ENCODE measurements around the gene PLXNA2.
A peak's percentile ranks its signal among the peaks of the same experiment; 100 is the strongest.

The PLXNA2 gene

DNA sequence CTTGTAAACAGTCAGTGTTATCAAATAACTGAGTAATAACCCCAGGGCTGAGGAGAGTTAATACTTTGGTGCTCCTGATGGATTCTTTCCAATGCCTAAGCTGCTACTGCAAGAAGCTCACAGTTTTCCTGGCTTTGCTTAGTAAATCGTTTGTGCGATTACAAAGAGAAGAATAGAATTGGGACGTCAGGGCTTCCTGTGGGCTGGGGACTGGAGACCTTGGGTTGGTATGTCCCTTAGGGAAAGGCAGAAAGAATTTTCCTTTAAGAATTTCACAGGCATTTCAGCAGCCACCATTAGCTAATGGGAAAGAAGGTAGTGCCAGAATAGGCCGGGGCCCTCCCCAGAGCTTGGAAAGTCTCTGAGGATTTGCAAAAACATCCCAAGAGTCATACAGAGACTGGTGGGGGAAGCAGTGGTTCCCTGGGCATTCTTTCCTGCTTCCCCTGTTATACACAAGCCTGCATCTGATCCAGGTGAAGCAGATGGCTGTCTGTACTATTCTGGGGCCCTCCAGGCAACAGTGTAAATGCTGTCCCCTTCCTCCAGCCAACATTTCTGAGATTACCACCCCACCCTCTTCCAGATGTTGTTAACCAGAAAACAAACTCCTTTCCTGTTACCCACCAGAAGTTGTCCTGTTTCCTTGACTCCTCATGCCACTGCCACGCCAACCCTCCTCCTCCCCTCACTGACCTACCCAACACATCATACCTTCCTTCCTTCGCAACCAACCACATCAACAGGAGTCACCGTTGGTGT lies 40.2 kb downstream of the PLXNA2 start:
- no peak for DNase-seq

DNA sequence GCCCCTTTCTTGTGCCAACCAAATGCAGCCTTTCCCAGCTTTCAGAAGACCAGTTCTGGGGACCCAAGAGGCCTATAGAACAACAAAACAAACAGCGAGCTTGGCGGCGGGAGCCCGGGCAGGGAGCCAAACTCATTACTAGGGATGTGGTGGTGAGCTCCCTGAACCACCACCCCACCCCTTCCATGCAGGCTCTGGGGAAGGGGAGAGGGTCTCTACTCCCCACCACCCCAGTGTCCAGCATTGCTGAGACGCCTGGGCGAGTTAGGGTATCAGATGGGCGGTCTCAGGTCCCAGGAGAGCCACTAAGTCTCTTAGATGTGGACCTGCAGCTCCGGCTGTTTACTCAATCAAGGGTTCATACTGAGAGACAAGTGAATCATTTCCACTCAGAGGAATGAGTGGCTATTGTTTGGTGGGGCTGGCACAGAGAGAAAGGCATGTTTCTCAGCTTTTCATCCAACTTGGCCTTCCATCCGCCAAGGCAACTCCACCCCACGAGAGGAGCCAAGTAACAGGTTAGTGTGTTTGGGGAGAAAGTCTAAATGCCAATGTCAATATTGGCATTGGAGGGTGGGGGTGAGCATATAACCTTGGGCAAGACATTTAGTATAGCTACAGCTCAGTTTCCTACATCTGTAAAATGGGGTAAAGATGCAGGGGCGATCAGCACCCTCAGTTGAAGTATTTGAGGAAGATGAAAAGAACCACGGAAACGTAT lies 40.9 kb downstream of the PLXNA2 start:
- peak; percentile 97 for DNase-seq

GRCh38 chr1:208202333-208202995 lies 41.7 kb downstream of the PLXNA2 start:
- DNase-seq, result peak; percentile 62

DNA sequence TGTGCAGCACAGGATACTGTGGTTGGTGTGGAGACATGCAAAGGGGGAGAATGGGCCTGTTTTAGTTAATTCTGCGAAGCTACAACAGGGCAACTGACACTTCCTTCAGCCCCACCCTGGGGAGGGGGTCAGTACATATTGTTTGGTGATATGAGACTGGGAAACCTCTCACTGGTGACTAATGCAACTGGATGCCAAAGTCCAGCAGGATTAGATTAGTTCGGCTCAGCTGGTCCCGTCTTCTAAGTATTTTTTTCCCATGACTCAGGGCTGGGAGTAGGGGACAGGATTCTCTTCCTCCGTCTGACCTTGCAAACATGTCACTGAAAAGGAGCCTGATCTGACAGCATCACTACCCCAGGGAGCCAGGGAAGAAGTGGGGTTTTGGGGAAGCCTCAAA lies 43.0 kb downstream of the PLXNA2 start:
- DNase-seq, result no peak

DNA sequence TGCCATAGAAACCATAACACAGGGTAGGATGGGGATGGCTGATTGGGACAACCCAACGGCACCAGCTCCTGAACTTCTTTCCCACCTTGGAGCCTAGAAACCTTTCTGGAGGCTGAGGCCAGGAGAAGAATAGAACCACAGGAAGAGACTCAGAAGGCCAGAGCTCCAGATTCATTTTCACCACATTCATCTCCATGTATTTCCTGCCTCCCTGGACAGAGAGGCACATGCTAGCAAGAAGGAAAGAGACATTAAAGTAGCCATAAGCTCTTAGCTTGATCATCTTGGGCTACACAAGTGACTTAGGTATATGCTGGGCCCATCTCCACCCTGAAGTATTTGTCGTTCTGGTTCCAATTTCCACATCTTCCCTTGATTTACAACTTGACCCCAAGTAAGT lies 44.1 kb downstream of the PLXNA2 start:
- no peak for DNase-seq

DNA sequence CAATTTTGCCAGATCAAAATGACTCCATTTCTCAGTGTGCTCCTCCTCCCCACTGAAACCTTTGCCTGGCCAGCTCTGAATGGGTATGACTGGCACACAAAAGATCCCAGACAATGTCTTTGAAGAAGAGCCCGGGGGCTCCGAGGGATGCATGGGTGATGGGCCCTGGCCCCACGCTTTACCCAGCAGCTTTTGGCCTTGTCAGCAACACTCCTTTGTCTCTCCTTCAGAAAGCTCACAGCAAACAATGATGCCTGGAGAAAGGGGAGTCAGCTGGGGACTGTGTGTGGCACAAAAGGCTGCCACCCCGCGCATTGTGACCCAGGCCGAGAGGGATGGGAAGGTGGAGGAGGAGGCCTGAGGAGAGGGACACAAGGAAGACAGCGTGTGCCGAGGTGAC lies 45.9 kb downstream of the PLXNA2 start:
- DNase-seq, result no peak

DNA sequence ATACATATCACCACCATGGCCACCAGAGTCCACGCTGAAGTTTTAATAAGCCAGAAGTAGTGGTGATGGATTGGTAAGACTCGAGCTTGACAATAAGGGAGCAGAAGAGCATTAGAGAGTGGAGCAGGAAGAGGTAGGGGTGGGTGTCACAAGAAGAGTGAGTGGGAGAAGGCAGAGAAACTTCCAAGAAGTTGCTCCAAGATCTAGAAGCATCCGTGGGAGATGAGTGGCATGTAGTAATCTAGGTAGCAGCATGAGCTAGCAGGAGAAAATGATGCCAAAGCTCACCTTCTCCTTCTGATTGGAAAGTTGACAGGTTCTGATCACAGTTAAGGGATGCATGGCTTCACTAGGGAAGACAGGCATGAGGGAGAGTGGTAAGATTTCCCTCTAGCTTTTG lies 49.2 kb downstream of the PLXNA2 start:
- DNase-seq, result no peak

- DNase-seq, result no peak
These were observed 51.2 kb downstream of the PLXNA2 start for GRCh38 chr1:208192995-208193394.

- no peak for DNase-seq
These were observed 53.4 kb downstream of the PLXNA2 start for GRCh38 chr1:208190784-208191183.

DNA sequence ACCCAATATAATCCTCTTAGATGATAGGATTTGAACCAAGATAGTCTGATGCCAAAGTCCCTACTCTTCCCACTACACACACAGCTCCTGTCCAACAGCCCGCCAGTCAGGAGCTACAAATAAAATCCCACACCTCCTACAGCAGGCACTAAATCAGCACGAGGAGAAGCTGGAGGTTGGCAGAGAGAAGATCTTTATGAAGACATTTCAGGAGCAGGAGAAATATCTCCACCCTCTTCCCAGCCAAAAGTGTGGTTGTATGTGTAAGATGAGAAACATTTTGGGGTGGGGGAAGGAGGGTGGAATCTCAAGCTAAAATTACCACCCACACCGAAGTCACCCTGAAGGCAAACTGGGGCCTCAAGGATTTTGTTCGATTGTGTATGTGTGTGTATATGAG lies 54.5 kb downstream of the PLXNA2 start:
- no peak for DNase-seq

DNA sequence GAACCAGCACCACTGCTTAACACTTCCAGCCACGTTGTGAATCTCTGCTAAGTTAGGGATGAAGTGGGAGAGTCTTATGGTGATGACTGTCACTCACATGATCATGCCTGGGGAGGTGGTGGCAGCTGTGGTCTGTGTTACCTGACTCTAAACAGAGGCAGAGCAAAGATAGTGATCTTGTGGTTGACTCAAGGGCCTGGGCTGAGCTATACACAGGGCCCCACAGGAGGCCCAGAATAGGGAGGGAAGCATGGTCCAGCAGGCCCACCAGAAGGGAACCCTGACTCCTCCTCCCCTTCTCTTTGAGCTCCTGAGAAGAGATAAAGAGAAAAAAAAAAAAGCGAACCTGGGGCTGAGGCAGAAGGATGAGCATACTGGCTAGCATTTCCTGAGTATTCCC lies 55.0 kb downstream of the PLXNA2 start:
- no peak for DNase-seq

- no peak for DNase-seq
These were observed 55.6 kb downstream of the PLXNA2 start for GRCh38 chr1:208188607-208189006.

DNA sequence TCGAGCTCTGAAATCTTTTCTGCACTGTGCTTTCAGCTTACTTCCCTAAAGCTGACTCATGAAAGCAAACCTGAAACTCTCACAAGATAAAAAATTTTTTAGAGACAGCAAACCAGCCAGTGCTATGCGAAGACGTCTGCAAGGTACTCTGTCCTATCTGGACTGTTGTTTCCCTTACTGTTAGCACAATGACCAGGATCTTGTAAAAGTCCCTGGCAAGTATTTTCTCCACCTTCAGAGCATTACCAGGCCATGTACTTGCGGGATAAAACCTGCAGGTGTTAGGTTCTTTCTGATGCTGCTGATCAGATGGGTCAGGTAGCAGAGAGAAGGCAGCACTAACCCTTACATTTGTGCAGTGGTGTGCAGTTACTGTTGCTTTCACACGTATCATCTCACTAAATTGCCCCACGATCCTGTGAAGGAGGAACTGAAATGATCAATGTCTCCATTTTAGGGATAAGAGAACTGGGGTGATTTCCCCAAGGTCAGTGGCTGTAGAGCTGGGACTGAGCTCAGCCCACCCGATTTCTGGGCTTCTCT lies 56.6 kb downstream of the PLXNA2 start:
- DNase-seq, result no peak

GRCh38 chr1:208185801-208186231 lies 58.4 kb downstream of the PLXNA2 start:
- DNase-seq, result no peak

- no peak for DNase-seq
These were observed 59.1 kb downstream of the PLXNA2 start for GRCh38 chr1:208184966-208185654.

DNA sequence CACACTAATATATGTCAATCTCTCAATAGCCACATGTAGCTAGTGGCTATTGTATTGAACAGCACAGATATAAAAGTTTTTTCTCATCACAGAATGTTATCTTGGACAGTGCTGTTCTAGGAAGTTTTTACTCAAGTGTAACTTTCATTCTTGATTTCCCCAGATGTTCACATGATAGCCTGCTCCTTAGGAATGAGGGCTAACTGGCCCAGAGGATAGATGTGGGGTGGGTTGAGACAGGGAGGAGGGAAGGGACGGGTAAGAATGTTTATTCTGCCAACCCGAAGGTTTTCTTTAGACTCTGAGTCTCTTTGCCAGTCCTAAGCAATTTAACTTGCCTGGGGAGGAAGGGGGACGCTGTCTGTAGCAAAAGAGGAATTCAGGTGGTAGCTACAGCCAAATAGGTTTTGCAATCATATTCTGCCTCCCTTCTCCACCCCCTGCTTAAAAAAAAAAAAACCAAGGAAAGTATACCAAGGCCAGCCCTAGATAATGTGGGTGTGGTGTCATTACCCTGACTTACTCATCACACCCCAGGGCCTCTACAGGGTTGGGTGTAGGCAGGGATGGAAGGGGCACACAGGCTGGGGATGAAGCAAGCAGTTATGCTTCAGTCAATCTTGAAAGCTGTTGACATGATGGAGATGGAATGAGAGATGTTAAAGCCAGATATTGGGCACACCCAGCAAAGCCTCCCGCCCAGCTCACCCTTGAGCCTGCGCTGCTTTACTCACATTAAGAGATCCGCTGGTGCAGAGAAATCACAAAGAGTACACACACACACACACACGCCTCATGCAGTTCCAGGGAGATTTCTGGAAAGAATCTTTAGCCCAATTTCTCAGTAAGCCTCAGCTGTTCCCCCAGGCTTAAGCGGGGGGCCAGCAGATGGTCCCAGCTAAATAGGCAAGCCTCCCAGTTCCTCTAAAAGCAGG lies 59.9 kb downstream of the PLXNA2 start:
- DNase-seq, result no peak

- DNase-seq, result no peak
These were observed 61.1 kb downstream of the PLXNA2 start for GRCh38 chr1:208182880-208183645.

DNA sequence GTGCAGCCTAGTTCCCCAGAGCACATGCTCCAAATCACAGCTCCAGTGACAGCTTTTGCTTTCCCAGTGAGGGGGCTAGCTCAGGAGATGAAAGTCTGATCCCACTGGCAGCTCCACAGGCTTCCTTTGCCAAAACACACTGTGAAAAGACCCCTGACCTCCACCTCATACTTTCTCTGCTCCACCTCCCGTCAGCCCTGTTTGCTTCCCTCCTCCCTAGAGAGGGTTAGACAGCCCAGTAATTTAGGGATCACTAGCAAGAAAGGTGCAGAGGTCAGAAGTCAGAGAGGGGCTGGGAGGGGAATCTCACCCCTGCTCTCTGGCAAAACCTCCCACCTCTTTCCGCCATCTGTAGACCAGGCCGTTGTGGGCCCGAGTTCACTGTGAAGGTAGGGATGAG lies 62.8 kb downstream of the PLXNA2 start:
- DNase-seq, result no peak

GRCh38 chr1:208180421-208180820 lies 63.8 kb downstream of the PLXNA2 start:
- no peak for DNase-seq

GRCh38 chr1:208179961-208180409 lies 64.2 kb downstream of the PLXNA2 start:
- no peak for DNase-seq

DNA sequence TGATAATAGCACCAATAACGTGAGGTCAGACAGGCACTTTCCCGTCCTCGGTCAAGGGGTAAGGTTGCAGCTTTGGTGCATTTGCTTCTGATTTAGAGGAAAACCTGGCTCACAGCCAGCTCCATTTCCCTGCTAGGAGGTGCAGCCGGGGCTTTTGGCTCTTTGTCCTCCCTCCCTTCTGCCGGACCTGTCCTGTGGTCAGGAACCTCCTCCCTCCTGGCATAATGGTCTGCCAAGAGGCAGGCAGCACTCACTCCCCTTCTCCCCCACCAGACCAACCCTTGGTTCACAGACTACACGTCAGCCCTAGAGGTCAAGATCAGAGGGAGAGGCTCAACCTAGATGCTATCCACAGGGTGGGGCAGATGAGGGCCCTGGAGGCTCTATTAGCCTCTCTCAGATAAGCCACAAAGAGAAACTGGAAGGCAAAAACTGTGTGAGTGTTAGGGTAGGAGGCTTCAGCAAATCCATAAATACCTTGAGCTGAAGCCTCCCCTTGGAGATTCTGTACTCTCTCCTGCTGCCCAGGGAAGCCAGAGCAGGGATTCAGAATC lies 64.8 kb downstream of the PLXNA2 start:
- peak; percentile 26 for DNase-seq

Measured in DMS153 (cell line).